H1 (cell line): ENCODE results near the gene DNER. TPM values are rescaled to one million over a fixed set of nuclear protein-coding genes. Genes with fewer than 3 reads are reported as not detected.

Experiments used
- CTCF ChIA-PET: fragments of 300-600 bp; sonication (Branson Sonifier 250); formaldehyde crosslinking; loops from one replicate; lab custom pipeline; 2021; ENCODE audit not compliant: partially characterized antibody; lab: Charles Lee
- POLR2A ChIA-PET: fragments of 300-600 bp; sonication (Branson Sonifier 250); formaldehyde crosslinking; loops from one replicate; lab custom pipeline; 2021; ENCODE audit warnings: inconsistent platforms; ENCODE audit not compliant: partially characterized antibody; lab: Charles Lee
- DNase-seq, 2 experiments: peaks; one replicate each; pipeline versions ENCODE4 v3.0.0 to v3.0.0-alpha.2; 2010 to 2022; ENCODE audit warnings: low spot score in 2 of 2, low read depth in 1 of 2, mixed read lengths in 1 of 2
- FAIRE-seq: peaks from 2 replicates; lab custom pipeline; 2011; peaks lifted over from hg19 to GRCh38; lab: Jason Lieb, UNC
- H2AFZ ChIP-seq: 2 replicates; pipeline ENCODE4 v1.8.1; 2012; ENCODE audit warnings: low read length, inconsistent platforms
- H2AK5ac ChIP-seq: 2 replicates; pipeline ENCODE4 v1.6.1; 2013; ENCODE audit warnings: low read depth, low read length
- H2BK120ac ChIP-seq: replicated peaks from 2 replicates; pipeline ENCODE3; 2013; ENCODE audit warnings: low read depth, low read length, inconsistent platforms
- H2BK12ac ChIP-seq: 2 replicates; pipeline ENCODE4 v1.6.1; 2013; ENCODE audit warnings: low read depth, low read length
- H2BK15ac ChIP-seq: 2 replicates; pipeline ENCODE4 v1.6.1; 2013; ENCODE audit warnings: low read length
- H2BK20ac ChIP-seq: 2 replicates; pipeline ENCODE4 v1.6.1; 2013; ENCODE audit warnings: low read length
- H2BK5ac ChIP-seq: 2 replicates; pipeline ENCODE4 v1.6.1; 2013; ENCODE audit warnings: low read depth, low read length
- H3K14ac ChIP-seq: 2 replicates; pipeline ENCODE4 v1.6.1; 2013; ENCODE audit warnings: inconsistent platforms; ENCODE audit not compliant: insufficient read length
- H3K18ac ChIP-seq: 2 replicates; pipeline ENCODE4 v1.6.1; 2013; ENCODE audit warnings: low read length; ENCODE audit errors: extremely low read depth
- H3K23ac ChIP-seq: 2 replicates; pipeline ENCODE4 v1.6.1; 2013; ENCODE audit warnings: inconsistent platforms; ENCODE audit not compliant: insufficient read length
- H3K23me2 ChIP-seq: 2 replicates; pipeline ENCODE4 v1.6.1; 2013; ENCODE audit warnings: low read depth, low read length
- H3K27ac ChIP-seq: 2 replicates; pipeline ENCODE4 v1.6.1; 2011; ENCODE audit warnings: low read depth, low read length, inconsistent platforms
- H3K27me3 ChIP-seq, 4 experiments: replicated peaks in 1 of 4; 1 replicate in 1 of 4; 2 replicates in 3 of 4; pipeline versions ENCODE4 v1.6.1 to v1.8.1; 2011 to 2013; ENCODE audit warnings: low read length in 3 of 4, mild to moderate bottlenecking in 3 of 4, inconsistent platforms in 2 of 4, mixed read lengths in 2 of 4, moderate library complexity in 1 of 4; ENCODE audit not compliant: control insufficient read depth in 3 of 4, insufficient read depth in 3 of 4; ENCODE audit errors: extremely low read depth in 1 of 4
- H3K36me3 ChIP-seq, 4 experiments: 2 replicates each; pipeline versions ENCODE4 v1.6.1 to v1.8.1; 2011 to 2013; ENCODE audit warnings: mild to moderate bottlenecking in 4 of 4, low read length in 3 of 4, moderate library complexity in 2 of 4, control low read depth in 1 of 4, inconsistent platforms in 1 of 4; ENCODE audit not compliant: insufficient read depth in 4 of 4, control insufficient read depth in 2 of 4
- H3K4ac ChIP-seq: replicated peaks from 2 replicates; pipeline ENCODE3; 2013; ENCODE audit warnings: low read length, low read depth, mixed read lengths, inconsistent platforms; ENCODE audit not compliant: insufficient read length
- H3K4me1 ChIP-seq, 4 experiments: replicated peaks in 1 of 4; 1 replicate in 1 of 4; 2 replicates in 3 of 4; pipeline versions ENCODE4 v1.6.1 to v1.8.1; 2011 to 2013; ENCODE audit warnings: low read length in 3 of 4, inconsistent platforms in 2 of 4, mixed read lengths in 1 of 4; ENCODE audit not compliant: insufficient read depth in 4 of 4, control insufficient read depth in 3 of 4
- H3K4me2 ChIP-seq, 2 experiments: 2 replicates each; pipeline versions ENCODE4 v1.6.1 to v1.8.1; 2011 to 2013; ENCODE audit warnings: low read depth in 2 of 2, low read length in 2 of 2, control low read depth in 1 of 2, inconsistent platforms in 1 of 2, mild to moderate bottlenecking in 1 of 2; ENCODE audit not compliant: insufficient read depth in 1 of 2
- H3K4me3 ChIP-seq, 4 experiments: fragments of 200-600, 300-600 bp in 1 of 4; sonication (generic), shearing (Covaris generic), sonication (Bioruptor Twin) in 1 of 4; 2 replicates each; pipeline versions ENCODE4 v1.5.1 to v1.8.1; 2011 to 2016; ENCODE audit warnings: low read length in 4 of 4, low read depth in 3 of 4, control low read depth in 2 of 4, inconsistent platforms in 2 of 4, mild to moderate bottlenecking in 2 of 4, mixed read lengths in 1 of 4, moderate library complexity in 1 of 4; ENCODE audit not compliant: insufficient read depth in 2 of 4; ENCODE audit errors: extremely low read depth in 1 of 4
- H3K56ac ChIP-seq: replicated peaks from 2 replicates; pipeline ENCODE3; 2013; ENCODE audit warnings: low read depth, mild to moderate bottlenecking, mixed read lengths, low read length, inconsistent platforms; ENCODE audit not compliant: insufficient read length
- H3K79me1 ChIP-seq: 2 replicates; pipeline ENCODE4 v1.6.1; 2013; ENCODE audit warnings: low read depth, low read length, control low read depth
- H3K79me2 ChIP-seq, 2 experiments: 2 replicates each; pipeline versions ENCODE4 v1.6.1 to v1.8.1; 2012 to 2013; ENCODE audit warnings: low read length in 2 of 2, mild to moderate bottlenecking in 2 of 2, inconsistent platforms in 1 of 2; ENCODE audit not compliant: insufficient read depth in 2 of 2, control insufficient read depth in 1 of 2
- H3K9ac ChIP-seq, 4 experiments: replicated peaks in 1 of 4; 1 replicate in 1 of 4; 2 replicates in 3 of 4; pipeline versions ENCODE4 v1.6.1 to v1.8.1; 2011 to 2013; ENCODE audit warnings: low read depth in 3 of 4, low read length in 3 of 4, control low read depth in 2 of 4, mild to moderate bottlenecking in 2 of 4, moderate library complexity in 2 of 4, inconsistent platforms in 1 of 4; ENCODE audit errors: extremely low read depth in 1 of 4
- H3K9me3 ChIP-seq, 2 experiments: 2 replicates each; pipeline versions ENCODE4 v1.6.1 to v1.8.1; 2012 to 2013; ENCODE audit warnings: mild to moderate bottlenecking in 2 of 2, moderate library complexity in 2 of 2, control low read depth in 1 of 2, inconsistent platforms in 1 of 2, low read depth in 1 of 2, low read length in 1 of 2, mixed read lengths in 1 of 2; ENCODE audit not compliant: insufficient read depth in 2 of 2
- H4K20me1 ChIP-seq, 2 experiments: replicated peaks in 1 of 2; 2 replicates each; pipeline versions ENCODE3 to v1.8.1; 2011 to 2013; ENCODE audit warnings: inconsistent platforms in 2 of 2, low read length in 2 of 2, mild to moderate bottlenecking in 1 of 2; ENCODE audit not compliant: insufficient read depth in 2 of 2, control insufficient read depth in 1 of 2
- H4K5ac ChIP-seq: 2 replicates; pipeline ENCODE4 v1.6.1; 2013; ENCODE audit warnings: low read length, low read depth, mixed read lengths, inconsistent platforms; ENCODE audit not compliant: insufficient read length
- H4K8ac ChIP-seq: 2 replicates; pipeline ENCODE4 v1.8.0; 2013; ENCODE audit warnings: mild to moderate bottlenecking, moderate library complexity, low read length, inconsistent platforms; ENCODE audit not compliant: insufficient read depth; ENCODE audit errors: extremely low read depth
- H4K91ac ChIP-seq: replicated peaks from 2 replicates; pipeline ENCODE3; 2013; ENCODE audit warnings: low read length, mixed read lengths, inconsistent platforms; ENCODE audit not compliant: insufficient read length
- CHD1 ChIP-seq: IDR thresholded peaks from 2 replicates; pipeline ENCODE4 v1.6.1; 2012; ENCODE audit warnings: low read depth, low read length, improper control_type of control experiment
- WGBS, 2 experiments: shearing (Covaris generic) in 1 of 2; methylation state at CpG; one replicate each; pipeline versions ENCODE4 v1.1.6 to v1.1.7; 2013 to 2015; ENCODE audit warnings: low lambda C conversion rate in 2 of 2, mixed read lengths in 2 of 2, inconsistent platforms in 1 of 2, low coverage in 1 of 2, missing lambda C conversion rate in 1 of 2; ENCODE audit not compliant: insufficient replicate concordance in 2 of 2, insufficient coverage in 1 of 2, insufficient read length in 1 of 2; ENCODE audit errors: extremely low coverage in 1 of 2, missing lambda C conversion rate in 1 of 2; 5-methylcytosine and 5-hydroxymethylcytosine counted together
- polyA plus RNA-seq, 7 experiments: library from polyadenylated mRNA; depleted of rRNA in 3 of 7; stranded (reverse) in 5 of 7; unstranded in 2 of 7; fragments of >200 nt in 5 of 7; fragments of 200-250 nt in 2 of 7; gene quantifications; 1 replicate in 5 of 7; 2 replicates in 1 of 7; 4 replicates in 1 of 7; pipeline versions ENCODE4 v1.2.1 to v1.2.3, GENCODE V29; 2011 to 2013; ENCODE audit warnings: missing spikeins in 2 of 7, mixed read lengths in 2 of 7
- total RNA-seq: library from RNA; stranded (reverse); fragmentation: NEBNext Ultra II Directional; extraction: Animal tissue kit (Norgen Biotek cat#: 25700); gene quantifications from 2 replicates; pipeline ENCODE4 v1.2.1, GENCODE V29; 2021

DNER gene
- total and polyA plus RNA-seq, 2 of the 8 experiments (the other 6 are each of a cell fraction or from before 2014, with no cell fraction given) = 6.8 to 16.3 TPM

DNA sequence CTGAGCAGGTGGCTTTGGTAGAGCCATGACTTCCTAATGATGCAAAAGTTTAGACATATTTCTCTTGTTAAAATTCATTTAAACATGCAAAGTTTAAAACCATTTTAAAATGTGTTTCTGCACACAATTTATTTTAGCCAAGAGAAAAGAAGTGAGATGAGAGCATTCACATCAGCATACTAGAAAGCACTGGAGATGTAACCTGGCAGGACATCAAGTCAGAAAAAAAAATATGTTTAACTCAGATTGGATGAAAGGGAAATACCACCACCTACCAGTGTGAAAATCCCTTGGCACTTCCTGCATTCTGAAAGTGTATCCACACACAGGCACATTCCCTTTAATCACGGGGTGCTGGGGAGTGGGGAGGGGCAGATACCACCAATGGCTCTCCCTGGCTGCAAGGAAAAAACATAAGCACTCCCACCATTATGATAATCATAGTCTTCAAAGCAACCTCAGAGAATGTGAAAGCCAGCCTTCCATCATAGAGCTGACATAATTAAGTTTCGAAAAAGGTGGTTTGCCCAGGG is 25.0 kb downstream of the DNER start:
- no peaks in the 10 kb centered on the region for H3K36me3 ChIP-seq
- H3K14ac ChIP-seq = no peak overlapping the region
- no peak overlapping the region for H2AFZ ChIP-seq
- H3K18ac ChIP-seq = no peak overlapping the region
- no peak overlapping the region for H2BK15ac ChIP-seq
- H3K27me3 ChIP-seq = no peaks in the 10 kb centered on the region
- no peak overlapping the region for H2BK120ac ChIP-seq
- no peaks in the 10 kb centered on the region for H3K23me2 ChIP-seq
- H3K9ac ChIP-seq = no peak overlapping the region
- H3K4ac ChIP-seq = no peak overlapping the region
- no peak overlapping the region for H4K8ac ChIP-seq
- no peak overlapping the region for H3K23ac ChIP-seq
- H4K5ac ChIP-seq = no peak overlapping the region
- no peaks in the 10 kb centered on the region for H3K79me2 ChIP-seq
- no peak overlapping the region for H3K56ac ChIP-seq
- FAIRE-seq = no peak
- no peaks in the 10 kb centered on the region; a peak in 2 of 7 replicates for H3K4me1 ChIP-seq
- H4K91ac ChIP-seq = no peak overlapping the region
- H3K9me3 ChIP-seq = peaks cover 4 to 7% of the 10 kb centered on the region in 2 experiments
- no peak overlapping the region for H2BK5ac ChIP-seq
- H3K27ac ChIP-seq = no peak overlapping the region
- no peak overlapping the region for H3K4me2 ChIP-seq
- H2BK12ac ChIP-seq = no peak overlapping the region
- no peak overlapping the region for H2AK5ac ChIP-seq
- H3K4me3 ChIP-seq = no peak overlapping the region
- no peak overlapping the region for H2BK20ac ChIP-seq
- no peaks in the 10 kb centered on the region for H3K79me1 ChIP-seq
- WGBS, 2 experiments = 85% methylated on average over 2 of the region's 2 CpGs; no CpG with 5 or more reads in 1 of the 2 experiments
- POLR2A ChIA-PET = no interaction called here
- no peaks in the 10 kb centered on the region for H4K20me1 ChIP-seq
- no peak for DNase-seq
- CTCF ChIA-PET = interaction anchor here (1.1 to 1.4 kb wide), 2 partner anchors 15 to 21 kb away, joined by 3 read pairs; no protein-coding TSS in a partner anchor
- no peak for TF ChIP-seq CHD1
